GM18519 (cell line): ENCODE results near the gene DLAT.
A peak's percentile ranks its signal among the peaks of the same experiment; 100 is the strongest.
"Not testable (repeated sequence)": the region's sequence is repeated elsewhere in the genome, so short reads cannot be mapped to it uniquely, and the experiment has no call there.

ENCODE experiments used
- ATAC-seq: cut with Tn5 transposase; IDR thresholded peaks from one replicate; pipeline ENCODE4 v1.9.1; 2021; ENCODE audit warnings: mild to moderate bottlenecking, moderate library complexity; ENCODE audit not compliant: unreplicated experiment, low FRiP score

Gene DLAT

DNA sequence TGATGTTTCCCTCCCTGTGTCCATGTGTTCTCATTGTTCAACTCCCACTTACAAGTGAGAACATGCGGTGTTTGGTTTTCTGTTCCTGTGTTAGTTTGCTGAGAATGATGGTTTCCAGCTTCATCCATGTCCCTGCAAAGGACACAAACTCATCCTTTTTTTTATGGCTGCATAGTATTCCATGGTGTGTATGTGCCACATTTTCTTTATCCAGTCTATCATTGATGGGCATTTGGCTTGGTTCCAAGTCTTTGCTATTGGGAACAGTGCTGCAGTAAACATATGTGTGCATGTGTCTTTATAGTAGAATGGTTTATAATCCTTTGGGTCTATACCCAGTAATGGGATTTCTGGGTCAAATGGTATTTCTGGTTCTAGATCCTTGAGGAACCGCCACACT, 21.4 kb downstream of the DLAT start:
- ATAC-seq: not testable (repeated sequence)

DNA sequence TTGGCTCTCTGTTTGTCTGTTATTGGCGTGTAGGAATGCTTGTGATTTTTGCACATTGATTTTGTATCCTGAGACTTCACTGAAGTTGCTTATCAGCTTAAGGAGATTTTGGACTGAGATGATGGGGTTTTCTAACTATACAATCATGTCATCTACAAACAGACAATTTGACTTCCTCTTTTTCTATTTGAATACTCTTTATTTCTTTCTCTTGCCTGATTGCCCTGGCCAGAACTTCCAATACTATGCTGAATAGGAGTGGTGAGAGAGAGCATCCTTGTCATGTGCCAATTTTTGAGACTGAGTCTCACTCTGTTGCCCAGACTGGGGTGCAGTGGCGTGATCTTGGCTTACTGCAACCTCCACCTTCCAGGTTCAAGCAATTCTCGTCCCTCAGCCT, 23.0 kb downstream of the DLAT start:
- not testable (repeated sequence) for ATAC-seq

DNA sequence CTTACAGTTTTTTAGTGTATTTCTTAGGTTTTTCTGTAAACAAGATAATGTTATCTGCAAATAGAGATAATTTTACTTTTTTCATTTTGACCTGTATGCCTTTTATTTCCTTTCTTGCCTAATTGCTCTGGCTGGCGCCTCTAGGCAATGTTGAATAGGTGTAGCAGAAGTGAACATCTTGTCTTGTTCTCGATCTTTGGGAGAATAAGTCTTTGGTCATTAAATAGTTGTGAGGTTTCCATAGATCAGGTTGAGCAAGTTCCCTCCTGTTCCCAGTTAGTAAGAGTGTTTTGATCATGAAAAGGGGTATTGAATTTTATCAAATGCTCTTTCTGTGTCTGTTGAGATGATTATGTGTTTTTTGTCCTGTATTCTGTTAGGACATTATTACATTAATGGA, 24.6 kb downstream of the DLAT start:
- ATAC-seq: no peak

DNA sequence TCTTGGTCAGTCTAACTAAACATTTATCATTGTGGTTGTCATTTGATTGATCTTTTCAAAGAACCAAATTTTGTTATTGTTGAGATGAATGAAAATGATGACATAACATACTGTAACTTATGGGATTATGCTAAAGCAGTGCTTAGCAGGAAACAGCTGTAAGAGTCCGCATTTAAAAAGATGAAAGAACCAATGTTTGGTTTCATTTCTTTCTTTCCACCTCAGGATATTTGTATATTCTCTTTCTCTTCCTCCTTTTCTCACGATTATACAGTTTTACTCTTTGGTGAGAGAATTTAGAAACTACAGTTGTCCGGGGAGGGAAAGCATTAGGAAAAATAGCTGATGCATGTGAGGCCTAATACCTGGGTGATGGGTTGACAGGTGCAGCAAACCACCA, 25.5 kb downstream of the DLAT start:
- no peak for ATAC-seq

- ATAC-seq: no peak
These were observed 26.6 kb downstream of the DLAT start for GRCh38 chr11:112051768-112052167.

- ATAC-seq: no peak
These were observed 32.0 kb downstream of the DLAT start for GRCh38 chr11:112057170-112057569.

GRCh38 chr11:112058103-112058502, 32.9 kb downstream of the DLAT start:
- ATAC-seq: no peak

DNA sequence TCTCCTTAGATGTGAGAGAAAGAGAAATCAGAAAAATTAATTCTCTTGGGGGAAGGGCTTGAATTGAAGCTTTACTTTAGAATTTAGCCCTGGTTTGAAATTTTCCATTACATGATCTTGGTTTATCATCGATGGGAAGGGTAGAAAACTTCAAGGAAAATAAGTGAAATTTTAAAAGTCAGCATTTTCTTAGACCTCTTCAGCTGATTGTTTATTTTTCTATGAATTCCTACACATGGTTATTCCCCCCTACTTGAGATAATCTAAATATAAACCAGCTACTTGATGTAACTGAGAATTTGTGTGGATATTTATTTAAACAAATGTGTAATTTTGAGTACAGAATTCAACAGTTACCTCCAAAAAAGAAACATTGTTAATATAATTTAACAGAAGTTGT, 37.7 kb downstream of the DLAT start:
- ATAC-seq: no peak

- peak; percentile 54 for ATAC-seq
These were observed 49.0 kb downstream of the DLAT start, which contains the start of the genes NKAPD1 and PIH1D2 for GRCh38 chr11:112073941-112074811. TSS of gene NKAPD1 (plus strand) at chr11:112074299. CDS start at chr11:112075575, 1,276 bp downstream. TSS of gene PIH1D2 (minus strand) at chr11:112074017. CDS start at chr11:112073174, 843 bp downstream.

DNA sequence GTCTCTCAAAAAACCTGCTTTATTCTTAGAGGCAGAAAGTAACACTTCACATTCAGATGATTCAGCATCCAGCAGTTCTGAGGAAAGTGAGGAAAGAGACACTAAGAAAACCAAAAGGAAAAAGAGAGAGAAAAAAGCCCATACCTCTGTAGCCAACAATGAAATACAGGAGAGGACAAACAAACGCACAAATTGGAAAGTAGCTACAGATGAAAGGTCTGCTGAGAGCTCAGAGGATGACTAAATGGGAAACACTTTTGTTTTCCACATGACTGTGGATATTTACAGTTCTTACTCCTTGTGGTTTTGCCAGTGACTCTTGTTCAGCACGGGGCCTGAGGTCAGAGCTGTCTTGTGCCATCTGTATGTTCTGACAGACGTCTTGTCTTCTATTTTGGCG, 57.5 kb downstream of the DLAT start:
- no peak for ATAC-seq

DNA sequence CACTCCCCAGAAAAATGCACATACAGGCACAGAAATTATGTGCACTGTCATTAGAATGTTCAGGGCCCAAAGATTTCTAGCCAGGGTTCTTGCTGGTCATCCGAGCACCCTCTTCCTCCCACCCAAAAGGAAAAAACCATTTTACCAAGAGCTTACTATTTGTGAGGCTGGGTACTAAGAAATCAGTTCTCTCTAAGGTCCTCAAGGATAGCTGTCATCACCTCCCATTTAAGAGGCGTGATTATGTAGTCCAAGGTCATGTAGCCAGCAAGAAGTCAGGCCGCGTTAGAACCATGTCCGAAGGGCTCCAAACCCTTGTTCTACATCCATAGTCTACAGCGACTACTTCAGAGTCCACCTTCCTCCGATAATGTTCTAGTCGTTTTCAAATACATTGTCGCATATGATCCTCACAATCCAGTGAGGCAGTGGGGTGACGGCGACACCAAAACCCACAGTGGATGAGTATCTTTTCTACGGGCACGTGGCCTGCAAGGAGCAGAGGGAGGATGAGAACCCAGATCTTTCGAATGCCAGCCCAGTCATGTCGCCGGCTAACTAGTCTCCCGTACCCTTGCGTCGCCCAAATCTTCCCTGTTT, 60.7 kb downstream of the DLAT start:
- ATAC-seq: no peak

DNA sequence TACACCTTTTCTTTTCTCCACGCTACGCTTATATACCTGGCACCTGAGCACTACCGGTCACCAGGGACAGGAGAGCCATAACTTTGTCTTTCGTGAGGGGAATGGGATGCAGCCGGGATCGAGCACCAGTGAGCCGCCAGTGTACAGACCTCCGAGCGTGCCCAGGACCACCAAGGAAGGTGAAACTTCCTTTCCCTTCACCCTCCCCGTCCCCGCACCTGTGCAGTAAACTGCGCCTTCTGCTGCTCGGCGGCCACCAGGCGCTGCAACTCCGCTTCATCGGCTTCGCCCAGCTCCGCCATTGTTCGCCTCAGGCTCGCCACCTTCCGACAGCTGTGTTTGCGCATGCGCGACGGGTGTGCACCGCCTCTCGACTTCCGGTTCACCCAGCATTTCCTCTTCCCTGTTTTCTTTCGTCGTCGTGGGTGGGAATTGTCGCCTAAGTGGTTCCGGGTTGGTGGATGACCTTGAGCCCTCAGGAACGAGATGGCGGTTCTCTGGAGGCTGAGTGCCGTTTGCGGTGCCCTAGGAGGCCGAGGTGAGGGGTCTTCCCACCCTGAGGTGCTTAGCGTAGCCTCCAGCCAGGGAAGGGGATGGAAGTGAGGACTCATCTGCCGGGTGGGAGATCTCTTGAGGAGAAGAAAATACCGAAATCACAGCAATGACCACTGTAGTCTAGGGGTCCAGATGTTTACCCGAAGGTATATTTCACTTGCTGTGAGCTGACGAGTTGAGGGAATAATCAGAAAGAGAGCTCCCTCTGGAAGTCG, 61.4 kb downstream of the DLAT start, which contains the start of the genes SDHD and TIMM8B:
Gene SDHD (plus strand): TSS at position 452 of the 770 bp plus-strand sequence. CDS start 35 bp downstream, at position 487.
Gene TIMM8B (minus strand): TSS at position 335 of the 770 bp plus-strand sequence. CDS start 33 bp downstream, at position 302.
- ATAC-seq: peak; percentile 75

DNA sequence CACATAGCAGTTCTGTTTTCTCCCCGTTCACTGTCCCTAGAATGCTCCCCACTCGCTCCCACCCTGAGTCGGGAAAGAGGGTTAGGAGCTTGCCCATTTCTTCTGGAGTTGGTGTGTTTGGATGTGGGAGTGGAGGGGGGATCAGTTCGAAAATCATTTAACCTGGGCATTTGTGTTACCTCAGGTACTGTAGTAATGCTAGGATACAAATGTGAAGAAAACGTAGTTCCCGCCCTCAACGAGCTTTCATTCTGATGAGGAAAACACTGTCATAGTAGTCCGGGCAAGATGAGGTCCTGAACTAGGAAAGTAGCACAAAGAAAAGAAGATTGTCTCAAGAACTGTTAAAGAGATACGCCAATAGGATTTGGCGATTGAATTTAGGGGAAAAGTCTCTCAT, 62.0 kb downstream of the DLAT start:
- ATAC-seq: no peak

GRCh38 chr11:112095302-112095701, 70.1 kb downstream of the DLAT start:
- not testable (repeated sequence) for ATAC-seq

DNA sequence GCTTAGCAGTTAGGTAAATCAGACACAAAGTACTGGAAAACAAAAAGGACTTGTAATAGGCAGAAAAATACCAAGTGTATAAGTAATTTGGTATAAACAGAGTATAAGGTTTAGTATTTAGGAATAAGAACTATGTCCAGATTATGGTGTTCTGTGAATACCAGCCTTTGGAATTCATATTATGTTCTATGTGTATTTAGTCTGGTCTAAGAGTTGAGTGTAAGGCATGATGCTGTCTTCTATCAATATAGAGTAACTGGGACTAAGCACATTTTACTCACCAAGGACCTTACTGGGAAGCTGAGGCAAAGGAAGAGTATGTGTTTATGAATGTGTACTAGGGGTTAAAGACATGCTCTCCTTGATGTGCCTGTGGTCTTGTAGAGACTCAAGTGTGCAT, 71.0 kb downstream of the DLAT start:
- ATAC-seq: no peak

DNA sequence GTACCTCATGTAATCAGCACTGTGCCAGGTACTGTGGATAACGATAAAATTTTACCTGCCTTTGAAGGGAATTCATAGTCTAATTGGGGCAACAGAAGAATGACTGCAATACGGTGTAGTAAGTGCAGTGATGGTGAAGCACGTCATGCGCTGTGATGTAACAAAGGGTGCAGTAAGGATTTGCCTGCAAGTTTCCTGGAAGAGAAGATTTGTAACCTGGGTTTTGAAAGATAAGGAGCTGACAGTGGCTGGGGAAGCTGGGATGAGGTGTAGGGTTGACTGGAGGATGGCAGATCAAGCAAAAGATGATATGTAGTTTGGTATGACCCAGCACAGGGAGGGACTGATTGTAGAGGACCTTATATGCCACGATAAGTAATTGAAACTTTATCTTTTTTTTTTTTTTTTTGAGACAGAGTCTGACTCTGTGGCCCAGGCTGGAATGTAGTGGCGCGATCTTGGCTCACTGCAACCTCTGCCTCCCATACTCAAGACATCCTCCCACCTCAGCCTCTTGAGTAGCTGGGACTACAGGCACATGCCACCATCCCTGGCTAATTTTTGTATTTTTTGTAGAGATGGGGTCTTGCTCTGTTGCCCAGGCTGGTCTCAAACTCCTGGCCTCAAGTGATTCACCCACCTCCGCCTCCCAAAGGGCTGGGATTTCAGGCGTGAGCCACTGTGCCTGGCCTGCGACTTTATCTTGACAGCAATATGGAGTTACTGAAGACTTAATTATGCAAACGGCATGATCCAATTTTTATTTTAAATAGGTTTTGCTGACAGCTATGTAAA, 72.7 kb downstream of the DLAT start:
- ATAC-seq: no peak

DNA sequence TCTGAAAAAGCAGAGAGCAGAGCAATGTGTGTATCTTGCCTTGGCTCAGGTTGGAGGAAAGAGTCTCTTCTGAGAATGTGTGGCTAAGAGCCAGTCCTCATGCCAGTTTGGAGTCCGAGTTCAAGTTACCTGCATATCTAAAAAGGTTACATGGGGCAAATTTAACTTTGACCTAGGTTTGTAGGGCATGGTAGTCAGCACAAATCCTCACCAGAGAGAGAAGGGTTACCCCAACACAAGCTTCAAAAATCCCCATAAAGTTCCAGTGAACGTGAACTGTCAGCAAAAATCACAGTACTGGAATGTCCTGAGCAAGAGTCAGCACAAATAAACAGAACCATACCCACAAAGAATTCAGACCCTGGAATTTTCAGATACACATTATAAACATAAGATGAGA, 75.3 kb downstream of the DLAT start:
- ATAC-seq: no peak

DNA sequence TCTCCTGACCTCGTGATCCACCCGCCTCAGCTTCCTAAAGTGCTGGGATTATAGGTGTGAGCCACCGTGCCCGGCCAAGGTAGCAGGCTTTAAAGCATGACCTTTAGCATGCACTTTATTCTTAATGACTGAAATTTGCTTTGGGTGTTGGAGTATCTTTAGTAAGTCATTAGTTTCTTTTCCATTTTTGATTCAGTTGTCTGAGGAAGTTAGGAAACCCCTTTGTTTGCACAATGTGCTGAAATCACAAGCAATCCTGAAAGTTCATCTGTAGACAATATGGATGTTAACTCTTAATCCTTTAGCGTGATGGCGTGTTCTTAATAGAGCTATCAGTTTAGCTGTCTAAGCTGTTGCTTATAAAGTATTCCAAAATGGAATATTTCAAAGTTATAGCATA, 78.2 kb downstream of the DLAT start:
- no peak for ATAC-seq

DNA sequence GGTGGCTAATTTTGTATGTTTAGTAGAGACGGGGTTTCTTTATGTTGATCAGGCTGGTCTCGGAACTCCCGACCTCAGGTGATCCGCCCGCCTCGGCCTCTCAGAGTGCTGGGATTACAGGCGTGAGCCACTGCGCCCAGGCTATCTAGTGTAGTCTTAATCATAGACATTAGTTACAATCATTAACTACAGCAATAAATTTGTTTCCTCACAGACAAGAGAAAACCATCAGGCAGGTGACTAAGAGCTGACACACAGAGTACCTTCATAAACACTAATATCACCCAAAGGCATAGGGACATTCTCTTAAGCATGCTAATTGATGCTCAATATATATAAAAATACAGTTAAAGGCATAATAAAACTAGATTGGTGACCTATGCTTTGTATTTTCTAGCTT, 80.9 kb downstream of the DLAT start:
- ATAC-seq: no peak
